ENCODE measurements around the gene NXPH3. TPM values are rescaled to one million over a fixed set of nuclear protein-coding genes. Genes with fewer than 3 reads are reported as not detected.
A peak's percentile ranks its signal among the peaks of the same experiment; 100 is the strongest.
"Not testable (repeated sequence)": the region's sequence is repeated elsewhere in the genome, so short reads cannot be mapped to it uniquely, and the experiment has no call there.

NXPH3 gene
- total RNA-seq, 2 donors from 2014 or later, result 0.42 to 2.1 TPM

DNA sequence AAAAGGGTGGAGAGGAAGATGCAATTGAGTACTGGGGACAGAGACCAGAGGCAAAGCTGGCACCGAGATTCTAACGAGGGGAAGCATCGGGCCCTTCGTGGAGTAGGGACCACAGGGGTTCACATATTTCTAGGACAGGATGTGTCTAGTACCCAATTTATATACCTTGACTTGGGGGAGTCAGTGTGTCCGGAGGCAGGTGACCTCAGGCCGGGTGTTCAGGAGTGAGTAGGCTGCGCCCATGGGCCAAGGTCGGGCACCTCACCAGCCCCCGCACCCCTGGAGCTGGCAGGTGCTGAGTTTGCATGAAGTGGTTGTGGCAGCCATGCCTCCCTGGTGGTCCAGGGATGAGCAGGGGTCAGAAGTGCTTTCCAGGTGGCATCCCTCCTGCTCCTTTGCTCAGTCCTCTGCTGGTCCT lies 8.6 kb upstream of the NXPH3 start:
- H3K27ac ChIP-seq, result no peak overlapping the region
- no peak for DNase-seq
- peaks cover 3% of the 10 kb centered on the region for H3K4me1 ChIP-seq
- H3K9ac ChIP-seq (ENCODE audit: low read depth in 2 of 2, low read length in 2 of 2), result no peak overlapping the region
- intact Hi-C loops (cut with DNase I), result loop anchor here (5.0 kb wide), 1 partner anchor 430 kb away; the partner anchor contains the start of gene DLX3
- TF ChIP-seq, protein P1, sequence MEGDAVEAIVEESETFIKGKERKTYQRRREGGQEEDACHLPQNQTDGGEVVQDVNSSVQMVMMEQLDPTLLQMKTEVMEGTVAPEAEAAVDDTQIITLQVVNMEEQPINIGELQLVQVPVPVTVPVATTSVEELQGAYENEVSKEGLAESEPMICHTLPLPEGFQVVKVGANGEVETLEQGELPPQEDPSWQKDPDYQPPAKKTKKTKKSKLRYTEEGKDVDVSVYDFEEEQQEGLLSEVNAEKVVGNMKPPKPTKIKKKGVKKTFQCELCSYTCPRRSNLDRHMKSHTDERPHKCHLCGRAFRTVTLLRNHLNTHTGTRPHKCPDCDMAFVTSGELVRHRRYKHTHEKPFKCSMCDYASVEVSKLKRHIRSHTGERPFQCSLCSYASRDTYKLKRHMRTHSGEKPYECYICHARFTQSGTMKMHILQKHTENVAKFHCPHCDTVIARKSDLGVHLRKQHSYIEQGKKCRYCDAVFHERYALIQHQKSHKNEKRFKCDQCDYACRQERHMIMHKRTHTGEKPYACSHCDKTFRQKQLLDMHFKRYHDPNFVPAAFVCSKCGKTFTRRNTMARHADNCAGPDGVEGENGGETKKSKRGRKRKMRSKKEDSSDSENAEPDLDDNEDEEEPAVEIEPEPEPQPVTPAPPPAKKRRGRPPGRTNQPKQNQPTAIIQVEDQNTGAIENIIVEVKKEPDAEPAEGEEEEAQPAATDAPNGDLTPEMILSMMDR (IDR thresholded peaks at IDR 0.05), result no peak
- no peaks in the 10 kb centered on the region for H3K36me3 ChIP-seq
- H3K4me3 ChIP-seq, result no peak overlapping the region
- no peaks in the 10 kb centered on the region for H3K9me3 ChIP-seq
- H3K27me3 ChIP-seq, result no peaks in the 10 kb centered on the region

DNA sequence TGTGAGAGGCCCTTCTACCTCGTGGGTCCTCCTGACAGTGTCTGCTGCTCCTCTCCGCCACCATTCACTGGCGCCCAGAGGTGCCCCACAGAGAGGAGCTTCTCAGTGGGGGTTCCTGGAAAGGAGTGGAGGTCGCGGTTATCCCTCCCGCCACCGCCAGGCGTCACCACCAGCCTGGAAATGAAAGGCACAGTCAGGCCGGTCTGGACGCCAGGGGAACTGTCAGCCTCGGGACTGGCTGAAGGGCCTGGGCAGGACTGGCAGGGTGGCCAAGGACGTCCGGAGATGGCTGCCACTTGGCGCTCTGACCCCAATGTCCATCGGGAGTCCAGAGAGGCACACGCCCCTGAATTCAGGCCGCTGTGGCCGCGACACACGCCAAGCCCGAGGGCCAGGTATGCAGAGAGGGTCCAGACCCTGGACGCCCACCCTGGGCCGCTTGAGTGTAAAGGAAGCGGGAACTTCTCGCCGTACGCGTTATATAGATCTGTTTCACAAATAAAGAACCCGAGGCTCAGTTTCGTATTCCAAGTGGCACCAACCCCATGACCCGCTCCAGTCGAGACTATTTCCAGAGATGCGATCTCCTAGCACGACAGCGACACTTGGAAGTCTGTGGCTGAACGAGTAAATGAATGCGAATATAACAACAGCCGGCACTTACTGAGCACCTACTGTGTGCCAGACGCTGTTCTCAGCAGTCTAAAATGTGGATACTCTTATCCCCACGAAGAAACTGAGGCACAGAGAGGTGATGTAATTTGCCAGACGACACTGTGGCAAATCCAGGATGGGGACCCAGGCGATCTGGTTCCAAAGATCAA lies 7.6 kb upstream of the NXPH3 start:
- DNase-seq, result peak; percentile 90
- TF ChIP-seq, protein P1 (IDR thresholded peaks at IDR 0.05), result peak; percentile 96
- Histone ChIP-seq H3K27ac (no peak overlapping the region), H3K4me1 (peaks cover 3% of the 10 kb centered on the region), H3K27me3 (no peaks in the 10 kb centered on the region), H3K36me3 (no peaks in the 10 kb centered on the region), H3K4me3 (peak overlapping the region; percentile 29), H3K9ac (ENCODE audit: low read depth in 2 of 2, low read length in 2 of 2) (peak overlapping the region; percentile 38 to 40), H3K9me3 (no peaks in the 10 kb centered on the region)
- intact Hi-C loops (cut with DNase I), result loop anchor here (1.0 to 5.0 kb wide), 2 partner anchors 127 to 429 kb away; partner anchors contain the start of gene DLX3

DNA sequence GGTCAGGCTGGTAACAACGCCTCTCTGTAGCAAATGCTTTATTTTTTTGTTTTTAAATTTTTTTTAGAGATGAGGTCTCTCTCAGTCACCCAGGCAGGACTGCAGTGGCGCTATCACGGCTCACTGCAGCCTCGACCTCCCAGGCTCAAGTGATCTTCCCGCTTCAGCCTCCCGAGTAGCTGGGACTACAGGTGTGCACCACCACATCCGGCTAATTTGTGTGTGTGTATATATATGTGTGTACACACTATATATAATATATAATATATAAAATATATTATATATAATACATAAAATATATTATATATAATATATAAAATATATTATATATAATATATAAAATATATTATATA lies 7.0 kb upstream of the NXPH3 start:
- H3K4me1 ChIP-seq; H3K4me3 ChIP-seq; H3K27ac ChIP-seq; H3K9me3 ChIP-seq; H3K36me3 ChIP-seq; H3K9ac ChIP-seq (ENCODE audit: low read depth in 2 of 2, low read length in 2 of 2); H3K27me3 ChIP-seq; DNase-seq: not testable (repeated sequence)
- intact Hi-C loops (cut with DNase I), result loop anchor here (1.0 to 5.0 kb wide), 2 partner anchors 127 to 429 kb away; partner anchors contain the start of gene DLX3

DNA sequence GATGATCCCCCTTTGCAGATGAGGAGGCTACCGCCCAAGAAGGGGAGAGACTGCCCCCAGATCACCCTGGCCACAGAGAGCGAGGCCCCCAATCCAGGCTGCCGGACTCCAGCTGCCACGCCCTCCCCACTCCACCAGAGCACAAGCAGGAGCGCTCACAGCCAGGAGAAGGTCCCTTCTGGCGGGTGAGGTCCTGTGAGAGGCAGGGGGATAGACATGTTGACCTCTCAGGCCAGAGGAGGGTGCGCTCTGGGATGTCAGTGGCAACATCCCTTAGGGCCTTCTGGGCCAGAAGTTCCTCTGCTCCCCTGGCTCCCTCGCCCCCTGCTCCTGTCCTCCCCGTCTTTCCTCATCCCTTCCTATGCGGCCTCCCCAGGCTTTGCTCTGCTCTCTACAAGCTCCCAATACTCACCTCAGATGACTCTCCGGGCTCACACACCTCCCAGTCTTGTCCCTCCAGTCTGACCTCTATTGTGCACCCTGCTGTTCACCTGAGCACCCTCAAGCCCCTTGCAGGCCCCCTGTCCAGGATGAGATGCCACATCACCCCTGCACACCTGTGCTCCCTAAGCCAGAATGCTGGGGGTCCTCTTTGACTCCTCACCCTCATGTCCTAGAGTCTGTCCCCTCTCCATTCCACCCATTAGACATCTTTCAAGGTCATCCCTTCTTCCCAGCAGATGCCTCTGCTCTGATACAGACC lies 5.0 kb upstream of the NXPH3 start:
- Histone ChIP-seq H3K4me3 (no peak overlapping the region), H3K27me3 (peaks cover 13% of the 10 kb centered on the region), H3K9ac (ENCODE audit: low read depth in 2 of 2, low read length in 2 of 2) (peak overlapping the region; percentile 26 to 46), H3K27ac (no peak overlapping the region), H3K4me1 (peaks cover 3% of the 10 kb centered on the region), H3K9me3 (no peaks in the 10 kb centered on the region), H3K36me3 (no peaks in the 10 kb centered on the region)
- intact Hi-C loops (cut with DNase I), result loop anchor here (5.0 kb wide), 1 partner anchor 282 kb away; no protein-coding TSS in a partner anchor
- DNase-seq, result no peak
- TF ChIP-seq, protein P1 (IDR thresholded peaks at IDR 0.05), result no peak

DNA sequence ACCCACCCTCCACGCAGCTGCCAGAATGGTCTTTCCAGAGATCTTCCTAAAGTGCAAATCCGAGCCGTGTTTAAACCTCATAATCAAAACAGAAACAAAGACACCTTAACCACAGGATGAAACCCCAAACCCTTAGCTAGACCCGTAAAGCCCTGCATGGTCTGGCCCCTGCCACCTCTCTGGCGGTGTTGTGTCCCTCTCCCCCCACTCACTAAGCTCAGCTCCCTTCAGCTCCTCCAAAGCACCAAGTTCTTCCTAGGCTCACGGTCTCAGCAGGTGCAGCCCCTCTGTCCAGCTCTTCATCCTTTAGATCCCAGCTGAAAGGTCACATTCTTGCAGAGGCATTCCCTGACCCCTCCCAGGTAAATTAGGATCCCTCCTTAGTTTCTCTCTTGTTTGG lies 4.4 kb upstream of the NXPH3 start:
- Histone ChIP-seq H3K4me3 (no peak overlapping the region), H3K9me3 (no peaks in the 10 kb centered on the region), H3K36me3 (no peaks in the 10 kb centered on the region), H3K27ac (no peak overlapping the region), H3K4me1 (peaks cover 7% of the 10 kb centered on the region), H3K9ac (ENCODE audit: low read depth in 2 of 2, low read length in 2 of 2) (no peak overlapping the region), H3K27me3 (peaks cover 19% of the 10 kb centered on the region)
- DNase-seq, result no peak
- intact Hi-C loops (cut with DNase I), result loop anchor here (5.0 kb wide), 1 partner anchor 281 kb away; no protein-coding TSS in a partner anchor
- TF ChIP-seq, protein P1 (IDR thresholded peaks at IDR 0.05), result no peak

Measured in colonic mucosa (tissue), 4 donors.